Hypothalamus (tissue), 51 donors: ENCODE results near the gene SERPINC1.
"Not testable (repeated sequence)": the region's sequence is repeated elsewhere in the genome, so short reads cannot be mapped to it uniquely, and the experiment has no call there.

Experiments
- DNase-seq, 51 donors: peaks; one replicate each; lab custom pipeline; 2025; lab: John Stamatoyannopoulos, UW

Gene SERPINC1

GRCh38 chr1:173893611-173894010 lies 23.5 kb downstream of the SERPINC1 start:
- no peak for DNase-seq

DNA sequence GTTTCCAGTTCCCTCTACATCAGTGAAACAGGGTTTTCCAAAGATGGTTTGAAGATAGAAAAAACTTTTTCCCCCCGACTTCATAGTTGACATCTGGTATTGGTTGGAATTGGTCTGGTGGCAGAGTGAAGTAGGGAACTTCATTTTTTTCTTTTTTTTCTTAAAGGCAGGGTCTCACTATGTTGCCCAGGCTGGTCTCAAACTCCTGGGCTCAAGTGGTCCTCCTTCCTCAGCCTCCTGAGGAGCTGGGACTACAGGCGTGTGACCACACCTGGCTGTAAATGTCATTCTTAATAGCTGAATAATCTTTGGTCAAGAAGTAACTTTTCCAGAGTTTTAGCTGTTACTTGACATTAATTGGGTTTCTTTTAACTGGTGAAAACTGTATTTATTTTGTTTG lies 27.2 kb downstream of the SERPINC1 start:
- DNase-seq: no peak

GRCh38 chr1:173888749-173889148 lies 28.4 kb downstream of the SERPINC1 start:
- no peak for DNase-seq

DNA sequence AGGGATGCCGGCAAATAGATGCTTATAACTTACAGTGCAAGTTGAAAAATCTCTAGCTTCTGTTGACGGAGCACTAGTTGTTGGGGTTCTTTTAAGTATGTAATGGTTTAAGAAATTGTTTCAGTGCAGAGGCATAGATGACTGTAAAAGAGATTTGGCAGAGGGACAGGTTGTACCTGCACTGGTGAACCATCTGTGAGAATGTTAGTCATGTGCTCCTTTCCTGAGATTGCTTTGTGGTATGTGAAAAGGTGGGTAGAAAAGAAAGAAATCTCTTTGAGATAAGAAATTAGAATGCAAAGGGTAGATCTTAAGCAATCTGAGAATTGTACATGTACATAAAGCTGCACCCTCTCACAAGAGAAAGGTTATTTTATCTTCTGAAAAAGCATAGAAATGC lies 29.5 kb downstream of the SERPINC1 start:
- DNase-seq: no peak

DNA sequence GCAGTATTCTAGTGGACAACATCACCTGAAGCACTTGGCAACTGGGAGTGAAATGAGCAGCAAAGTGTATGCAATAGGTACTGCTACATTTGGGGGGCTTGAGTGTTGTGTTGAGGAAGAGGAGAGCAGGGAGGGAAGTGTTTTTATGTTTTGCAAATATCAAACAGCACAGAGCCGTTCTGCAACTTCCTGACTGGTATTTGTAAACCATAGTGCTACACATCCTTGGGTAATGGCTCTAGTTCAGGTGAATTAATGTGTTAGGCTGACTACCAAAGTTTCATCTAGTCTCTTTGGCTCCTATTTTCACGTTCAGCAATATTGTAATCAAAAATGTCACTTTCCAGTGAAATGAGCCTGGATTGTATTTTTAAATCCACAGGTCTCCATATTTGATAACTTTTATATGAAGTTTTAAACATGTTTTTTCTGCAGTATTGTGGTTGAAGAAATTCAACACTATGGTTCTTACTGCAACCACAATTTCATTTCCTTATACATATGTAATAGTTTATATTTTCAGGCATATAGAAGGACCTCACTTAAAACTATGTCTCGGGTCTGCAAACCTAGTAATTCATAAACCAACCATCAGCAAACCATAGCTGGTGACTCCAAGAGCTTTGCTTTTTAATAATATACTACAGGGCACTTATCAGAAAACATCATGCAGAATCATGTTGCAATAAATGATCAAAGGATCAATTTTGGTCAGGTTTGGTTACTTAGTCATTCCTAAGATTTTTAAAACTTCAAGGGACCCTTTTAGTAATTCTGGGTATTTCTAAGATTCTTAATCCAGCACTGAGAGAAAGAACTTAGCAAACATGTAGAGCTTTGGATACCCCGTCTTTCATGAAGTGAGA lies 30.1 kb downstream of the SERPINC1 start:
- DNase-seq: no peak

DNA sequence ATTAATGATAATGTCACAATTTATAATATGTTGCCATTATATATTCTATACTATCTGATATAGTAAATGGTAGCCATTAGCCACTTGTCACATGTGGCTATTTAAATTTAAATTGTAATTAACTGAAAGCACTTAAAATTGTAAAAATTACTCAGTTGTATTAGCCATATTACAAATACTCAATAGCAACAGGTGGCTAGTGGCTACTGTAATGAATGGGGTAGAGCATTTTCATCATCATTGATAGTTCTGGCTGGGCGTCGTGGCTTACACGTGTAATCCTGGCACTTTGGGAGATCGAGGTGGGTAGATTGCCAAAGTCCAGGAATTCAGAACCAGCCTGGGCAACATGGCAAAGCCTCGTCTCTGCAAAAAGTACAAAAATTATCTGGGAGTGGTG lies 32.4 kb downstream of the SERPINC1 start:
- DNase-seq: no peak

GRCh38 chr1:173881117-173881516 lies 36.0 kb downstream of the SERPINC1 start:
- DNase-seq: not testable (repeated sequence)

- no peak for DNase-seq
These were observed 38.9 kb downstream of the SERPINC1 start for GRCh38 chr1:173878251-173878650.

GRCh38 chr1:173876732-173877131 lies 40.4 kb downstream of the SERPINC1 start:
- no peak for DNase-seq

GRCh38 chr1:173871500-173871899 lies 45.6 kb downstream of the SERPINC1 start:
- DNase-seq: no peak

- peak in 1 of 51 donors; percentile 3 for DNase-seq
These were observed 46.0 kb downstream of the SERPINC1 start for GRCh38 chr1:173871091-173871490.

- DNase-seq: peak in 27 of 51 donors; percentile 3 to 66 (median 25)
These were observed 46.7 kb downstream of the SERPINC1 start for GRCh38 chr1:173870252-173871075.

DNA sequence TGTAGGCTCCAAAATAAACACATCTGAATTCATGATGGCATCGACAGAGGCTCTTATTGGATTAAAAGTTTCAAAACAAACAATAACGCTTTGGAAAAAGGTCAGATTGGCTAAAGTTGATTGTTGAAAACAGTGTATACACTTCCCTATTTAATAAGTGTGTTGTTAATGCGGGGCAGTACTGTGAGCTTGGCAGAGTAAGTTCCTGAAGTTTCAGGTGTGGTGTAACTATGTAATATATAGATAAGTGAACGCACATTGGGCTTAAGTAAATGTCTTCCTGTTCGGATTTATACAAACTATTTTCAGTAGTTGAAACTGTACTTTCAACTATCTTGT lies 48.1 kb downstream of the SERPINC1 start:
- no peak for DNase-seq

- peak in 36 of 51 donors; percentile 32 to 93 (median 77) for DNase-seq
These were observed 48.7 kb downstream of the SERPINC1 start, which contains the start of gene ZBTB37 for GRCh38 chr1:173868266-173869020. ZBTB37 (plus strand) TSS chr1:173868380; CDS start chr1:173870226, 1,846 bp downstream.

GRCh38 chr1:173867753-173868265 lies 49.3 kb downstream of the SERPINC1 start, which contains the start of gene GAS5:
GAS5 (minus strand) TSS chr1:173867989.
- peak in 48 of 51 donors; percentile 71 to 99 (median 97) for DNase-seq

- DNase-seq: peak in 14 of 51 donors; percentile 6 to 76 (median 46)
These were observed 49.9 kb downstream of the SERPINC1 start for GRCh38 chr1:173867141-173867752.

- peak in 1 of 51 donors; percentile 39 for DNase-seq
These were observed 50.6 kb downstream of the SERPINC1 start for GRCh38 chr1:173866413-173867115.

DNA sequence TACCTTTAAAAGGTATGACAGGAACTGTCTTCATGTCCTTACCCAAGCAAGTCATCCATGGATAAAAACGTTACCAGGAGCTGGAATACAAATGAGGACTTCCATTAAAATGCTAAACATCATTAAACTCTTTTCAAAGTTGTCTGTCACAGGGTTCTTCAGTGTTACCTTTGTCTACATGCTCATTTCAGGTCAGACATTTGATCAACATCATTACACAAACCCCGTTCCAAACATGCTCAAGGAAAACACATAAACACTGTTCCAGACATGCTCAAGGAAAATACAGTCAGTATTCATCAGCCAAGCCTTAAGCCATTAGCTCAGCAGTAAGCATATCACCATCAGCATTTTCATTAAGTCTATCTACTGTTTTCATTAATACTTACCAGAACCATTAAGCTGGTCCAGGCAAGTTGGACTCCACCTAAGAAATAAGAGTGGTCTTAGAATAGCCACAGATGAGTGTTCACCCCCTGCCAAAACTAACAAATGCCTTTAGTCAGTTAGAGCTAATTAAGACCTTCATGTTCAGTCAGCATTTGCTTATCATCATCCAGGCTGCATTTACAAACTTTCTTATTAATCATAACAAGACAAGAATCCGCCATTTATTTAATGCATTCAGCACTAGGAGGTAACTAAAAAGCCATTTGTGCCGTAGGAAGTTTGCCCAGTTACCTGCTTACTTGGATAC lies 51.5 kb downstream of the SERPINC1 start:
- DNase-seq: no peak
